ENCODE data around the gene C2orf69.

- TF ChIP-seq YY1 (IDR thresholded peaks at IDR 0.05; ENCODE audit: insufficient read depth, insufficient read length) (no peak), SUZ12 (IDR thresholded peaks at IDR 0.05; ENCODE audit: extremely low read depth, insufficient read depth, insufficient read length) (no peak), ZNF274 (IDR thresholded peaks at IDR 0.05; ENCODE audit: low read depth, low read length) (no peak)
These were observed 36.9 kb upstream of the C2orf69 start for GRCh38 chr2:199874209-199874608.
